Activated CD4-positive, alpha-beta T cell treated with anti-CD3 and anti-CD28 coated beads for 48 hours (primary cell): ENCODE data around the gene TET3.
"Not testable (repeated sequence)": the region's sequence is repeated elsewhere in the genome, so short reads cannot be mapped to it uniquely, and the experiment has no call there.

Experiments used
- DNase-seq: peaks from one replicate; pipeline ENCODE4 v3.0.0-alpha.2; 2020

The TET3 gene

DNA sequence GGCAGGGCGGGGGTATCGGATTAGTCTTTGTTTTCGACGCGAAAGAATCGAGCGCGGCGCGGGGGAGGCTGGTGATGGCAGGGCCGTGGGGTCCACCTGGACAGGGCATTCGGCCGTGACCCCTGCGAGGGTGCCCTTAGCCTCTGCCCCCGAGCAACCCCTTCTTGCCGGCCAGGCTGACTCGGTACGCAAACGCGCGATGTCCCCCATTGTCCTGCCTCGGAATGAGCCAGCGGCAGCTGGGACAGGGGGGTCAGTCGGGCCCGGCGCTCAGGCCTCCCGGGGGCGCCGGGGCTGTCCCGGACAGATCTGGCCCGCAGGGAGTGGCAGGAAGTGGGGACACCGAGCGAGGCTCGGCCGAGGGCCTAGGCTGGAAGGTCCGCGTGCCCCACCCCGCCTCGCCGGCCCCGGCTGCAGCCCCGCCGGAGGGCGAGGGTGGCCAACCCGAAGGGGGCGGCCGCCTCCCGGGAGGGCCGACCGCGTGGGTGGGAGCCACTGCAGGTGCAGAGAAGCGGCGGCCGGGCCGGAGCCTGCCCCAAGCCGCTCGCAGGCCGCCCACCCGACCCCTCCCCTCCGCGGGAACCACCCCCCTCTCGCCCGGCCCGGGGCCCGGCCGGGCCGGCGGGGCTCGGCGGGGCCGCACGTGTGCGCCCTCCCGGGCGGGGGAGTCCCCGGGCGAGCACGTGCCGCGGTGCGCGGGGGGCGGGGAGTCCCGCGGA is at the start of gene TET3:
Gene TET3, plus strand, starts transcription at position 708 of the 719 bp plus-strand sequence. CDS start 1,494 bp downstream, outside the sequence.
- peak; percentile 72 for DNase-seq

DNA sequence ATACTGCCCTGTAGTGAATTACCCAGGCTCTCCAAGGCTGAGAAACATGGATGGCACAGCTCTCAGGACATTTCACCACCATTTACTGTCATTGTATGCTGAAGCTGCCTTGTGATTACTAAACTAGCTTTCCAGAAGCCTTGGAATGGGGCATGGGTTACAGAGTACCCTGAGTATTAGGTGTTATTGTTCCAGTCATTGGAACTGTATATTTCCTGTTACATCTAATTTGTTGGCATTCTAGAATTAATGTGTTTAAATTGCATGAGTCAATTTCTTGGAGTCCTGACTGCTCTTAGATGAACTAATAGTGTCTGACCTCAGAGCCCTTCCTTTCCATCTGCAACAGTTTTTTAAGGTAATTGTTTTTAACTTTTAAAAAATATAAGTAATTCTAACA is 49.1 kb upstream of the TET3 start:
- no peak for DNase-seq

DNA sequence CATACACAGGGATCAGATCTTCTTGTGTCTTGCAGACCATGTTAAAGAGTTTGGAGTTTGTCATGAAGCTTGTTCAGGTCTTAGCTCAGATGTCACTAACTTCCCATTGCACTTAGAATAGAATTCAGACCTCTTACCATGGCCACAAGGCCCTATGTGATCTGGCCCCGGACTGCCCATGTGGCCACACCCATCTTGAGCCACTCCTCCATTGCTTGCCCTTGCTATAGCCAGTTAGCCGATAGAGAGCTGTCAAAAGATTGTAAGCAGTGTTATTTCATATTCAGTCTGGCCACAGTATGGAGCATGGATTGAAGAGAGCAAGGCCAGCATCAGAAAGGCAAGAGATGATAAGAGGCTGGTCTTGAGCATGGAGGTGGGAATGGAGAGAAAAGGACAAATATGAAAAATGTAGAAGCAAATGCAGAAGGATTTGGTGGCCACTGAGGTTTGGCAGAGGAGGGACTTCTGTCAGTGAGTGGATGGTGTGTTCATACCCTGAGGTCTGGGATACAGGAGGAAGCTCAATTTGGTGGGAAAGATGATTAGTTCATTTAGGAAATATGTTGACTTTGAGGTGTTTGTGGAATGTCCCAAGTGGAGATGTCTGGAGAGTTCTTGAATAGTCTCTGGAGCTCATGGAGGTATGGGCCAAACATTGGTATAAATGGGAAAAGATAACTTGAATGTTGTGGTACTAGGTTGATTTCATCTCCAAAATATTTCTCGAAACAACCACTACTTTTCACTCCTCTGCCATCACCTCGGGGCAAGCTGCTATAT is 47.4 kb upstream of the TET3 start:
- no peak for DNase-seq

DNA sequence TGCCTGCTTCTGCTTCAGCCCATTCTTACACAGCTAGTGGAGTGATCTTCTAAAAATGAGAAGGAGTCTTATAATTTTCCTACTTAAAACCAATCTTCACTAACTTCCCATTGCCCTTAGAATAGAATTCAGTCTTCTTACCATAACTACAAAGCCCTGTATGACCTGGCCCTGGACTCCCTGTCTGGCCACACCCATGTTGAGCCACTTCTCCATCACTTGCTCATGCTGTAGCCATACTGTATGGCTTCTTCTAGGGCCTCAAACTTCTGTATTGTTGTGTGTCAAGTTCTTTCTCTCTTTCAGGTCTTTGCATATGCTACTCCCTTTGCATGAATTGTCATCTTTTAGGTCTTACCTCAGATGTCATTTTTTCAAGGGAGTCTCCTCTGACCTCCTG is 46.8 kb upstream of the TET3 start:
- no peak for DNase-seq

DNA sequence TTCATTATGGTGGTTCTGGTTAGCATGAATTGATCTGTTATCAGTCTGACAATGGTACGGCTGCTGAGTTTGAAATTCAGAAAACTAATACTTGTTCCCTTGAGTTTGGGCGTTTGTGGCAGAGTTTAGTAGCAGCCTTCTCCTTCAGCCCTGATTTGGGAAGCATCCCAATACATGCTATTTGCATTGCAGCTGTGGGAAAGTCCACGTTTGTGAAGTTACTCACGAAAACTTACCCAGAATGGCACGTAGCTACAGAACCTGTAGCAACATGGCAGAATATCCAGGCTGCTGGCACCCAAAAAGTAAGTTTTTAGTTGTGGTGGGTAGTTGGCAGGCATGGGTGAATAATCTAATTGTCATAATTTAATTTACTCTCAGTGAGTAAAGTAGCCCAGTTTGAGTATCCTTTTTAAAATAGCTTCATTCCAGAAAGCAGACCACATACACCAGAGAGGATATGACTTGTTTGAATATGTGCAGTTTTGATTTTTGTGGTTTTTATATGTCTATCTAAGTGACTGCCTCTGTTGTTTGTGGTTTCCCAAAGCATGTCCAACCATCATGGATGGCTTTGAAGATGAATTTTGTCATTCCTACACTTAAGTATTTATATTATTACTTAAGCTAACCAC is 45.9 kb upstream of the TET3 start:
- DNase-seq, result peak; percentile 11

DNA sequence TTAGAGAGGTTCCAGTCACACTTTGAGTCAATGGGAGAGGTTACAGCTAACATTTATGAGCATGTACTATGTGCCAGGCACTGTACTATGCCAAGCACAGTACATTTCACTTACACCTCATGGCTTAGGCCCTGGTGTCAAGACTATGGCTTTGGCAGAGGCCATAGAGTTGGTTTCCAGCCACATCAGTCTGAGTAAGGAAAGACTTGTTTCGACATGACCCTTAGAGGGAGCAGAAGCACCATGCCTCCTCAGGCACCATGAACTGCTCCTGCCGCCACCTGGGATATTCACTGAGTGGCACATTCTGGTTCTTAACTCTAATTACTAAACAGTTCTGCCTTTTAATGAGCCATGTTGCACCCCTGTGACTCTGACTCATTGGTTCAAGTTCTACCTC is 45.3 kb upstream of the TET3 start:
- DNase-seq, result peak; percentile 36

DNA sequence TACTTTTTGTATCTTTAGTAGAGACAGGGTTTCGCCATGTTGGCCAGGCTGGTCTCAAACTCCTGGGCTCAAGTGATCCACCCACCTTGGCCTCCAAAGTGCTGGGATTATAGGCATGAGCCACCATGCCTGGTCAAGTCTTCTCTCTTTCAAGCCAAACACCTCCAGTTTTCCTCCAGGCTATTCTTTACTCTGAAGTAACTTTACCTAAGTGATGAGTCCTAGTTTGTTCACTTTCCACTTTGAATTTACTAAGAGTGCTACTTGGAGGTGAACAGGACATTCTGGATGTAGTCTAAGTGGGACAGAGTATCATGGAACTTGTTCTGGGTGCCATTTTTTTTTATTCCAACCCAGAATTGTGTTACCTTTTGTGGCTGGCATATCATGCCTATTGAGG is 44.6 kb upstream of the TET3 start:
- not testable (repeated sequence) for DNase-seq

GRCh38 chr2:73942664-73943063 is 42.0 kb upstream of the TET3 start:
- DNase-seq, result no peak

- DNase-seq, result peak; percentile 50
These were observed 40.0 kb upstream of the TET3 start for GRCh38 chr2:73944714-73945113.

DNA sequence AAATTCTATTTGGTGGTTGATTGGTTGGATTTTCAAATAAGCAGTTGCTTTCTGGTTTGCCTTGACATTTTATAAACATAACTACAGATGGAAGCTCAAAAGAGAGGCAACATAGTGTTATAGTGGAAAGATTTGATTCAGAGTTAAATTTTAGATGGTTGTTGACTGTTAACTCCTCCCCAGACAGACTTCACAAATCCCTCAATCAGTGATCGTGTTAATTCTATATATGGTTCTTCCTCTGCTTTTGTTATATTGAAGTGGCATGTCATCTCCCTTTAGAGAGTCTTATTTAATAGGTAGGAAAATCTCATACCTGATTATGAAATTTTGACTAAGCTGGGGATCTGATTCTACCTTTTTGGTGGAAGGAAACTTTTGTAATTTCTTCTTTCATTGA is 38.5 kb upstream of the TET3 start:
- DNase-seq, result no peak

DNA sequence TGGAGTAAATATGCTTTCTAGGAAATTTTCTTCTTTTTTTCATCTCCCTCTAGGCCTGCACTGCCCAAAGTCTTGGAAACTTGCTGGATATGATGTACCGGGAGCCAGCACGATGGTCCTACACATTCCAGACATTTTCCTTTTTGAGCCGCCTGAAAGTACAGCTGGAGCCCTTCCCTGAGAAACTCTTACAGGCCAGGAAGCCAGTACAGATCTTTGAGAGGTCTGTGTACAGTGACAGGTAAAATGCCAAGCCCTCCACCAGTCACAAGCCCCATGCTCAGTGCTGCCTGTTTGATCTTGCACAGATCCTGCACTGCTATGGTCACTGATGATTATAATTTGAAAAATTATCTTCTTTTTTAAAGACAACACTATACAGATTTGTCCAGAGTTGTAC is 38.0 kb upstream of the TET3 start:
- DNase-seq, result no peak

GRCh38 chr2:73947412-73948018 is 37.2 kb upstream of the TET3 start:
- DNase-seq, result no peak

- DNase-seq, result no peak
These were observed 34.9 kb upstream of the TET3 start for GRCh38 chr2:73949802-73950201.

- no peak for DNase-seq
These were observed 31.9 kb upstream of the TET3 start for GRCh38 chr2:73952499-73953446.

DNA sequence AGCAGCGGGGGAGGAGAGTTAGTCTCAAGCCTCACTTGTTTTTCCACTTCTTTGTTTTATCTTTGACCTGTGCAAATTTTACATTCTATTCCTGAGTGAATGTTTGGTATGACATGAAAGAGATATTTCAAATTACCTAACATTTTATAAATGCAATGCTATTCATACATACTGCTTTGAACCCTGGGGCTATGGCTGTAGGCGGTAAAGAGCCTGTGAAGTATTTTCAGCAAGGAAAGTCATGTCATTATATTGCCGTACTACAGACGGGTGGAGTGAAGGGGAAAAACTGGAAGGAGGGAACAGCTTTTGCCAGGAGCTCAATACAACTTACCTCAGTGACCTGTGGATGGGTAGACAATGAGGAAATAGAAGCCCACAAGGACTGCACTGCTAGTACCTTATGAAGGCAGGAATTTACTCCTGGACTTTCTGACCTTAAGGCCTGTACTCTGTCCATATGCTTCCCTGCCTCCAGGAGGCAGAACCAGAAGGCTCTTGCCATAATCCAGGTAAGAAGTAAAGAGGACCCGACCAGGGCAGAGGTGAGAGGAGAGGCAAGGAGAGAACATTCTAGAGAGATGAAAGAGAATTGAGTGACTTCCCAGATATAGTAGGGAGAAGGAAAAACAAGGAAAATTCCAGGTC is 28.4 kb upstream of the TET3 start:
- DNase-seq, result no peak

- DNase-seq, result no peak
These were observed 23.4 kb upstream of the TET3 start for GRCh38 chr2:73961274-73961673.

DNA sequence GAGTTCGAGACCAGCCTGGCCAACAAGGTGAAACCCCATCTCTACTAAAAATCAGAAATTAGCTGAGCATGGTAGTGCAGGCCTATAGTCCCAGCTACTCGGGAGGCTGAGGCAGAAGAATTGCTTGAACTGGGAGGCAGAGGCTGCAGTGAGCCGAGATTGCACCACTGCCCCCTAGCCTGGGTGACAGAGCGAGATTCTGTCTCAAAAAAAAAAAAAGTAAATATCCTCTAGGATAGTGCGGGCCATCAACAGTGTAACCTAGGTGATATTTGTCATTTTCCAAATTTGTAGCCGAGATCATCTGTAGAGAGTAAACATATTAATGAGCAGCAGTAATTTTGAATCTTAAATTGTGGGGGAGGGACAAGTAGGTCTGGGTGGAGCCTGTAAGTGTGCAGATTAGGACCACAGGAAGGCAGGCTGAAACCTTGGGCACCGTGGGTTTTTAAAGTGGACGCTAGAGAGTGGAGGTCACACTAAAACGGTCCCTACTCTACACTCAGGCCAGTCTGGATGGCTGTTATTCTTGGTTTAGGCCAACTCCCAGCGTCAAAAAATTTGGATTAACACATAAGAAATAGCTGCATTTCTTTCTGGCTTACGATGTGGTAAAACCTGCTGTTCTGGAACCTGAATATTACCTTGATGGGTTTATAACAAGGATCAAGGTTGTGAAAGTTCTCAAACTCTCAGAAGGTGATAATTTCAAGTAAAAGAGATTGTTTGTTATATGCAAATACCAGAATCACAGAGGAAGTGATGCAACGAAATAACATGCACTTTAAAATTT is 22.7 kb upstream of the TET3 start:
- DNase-seq, result no peak

DNA sequence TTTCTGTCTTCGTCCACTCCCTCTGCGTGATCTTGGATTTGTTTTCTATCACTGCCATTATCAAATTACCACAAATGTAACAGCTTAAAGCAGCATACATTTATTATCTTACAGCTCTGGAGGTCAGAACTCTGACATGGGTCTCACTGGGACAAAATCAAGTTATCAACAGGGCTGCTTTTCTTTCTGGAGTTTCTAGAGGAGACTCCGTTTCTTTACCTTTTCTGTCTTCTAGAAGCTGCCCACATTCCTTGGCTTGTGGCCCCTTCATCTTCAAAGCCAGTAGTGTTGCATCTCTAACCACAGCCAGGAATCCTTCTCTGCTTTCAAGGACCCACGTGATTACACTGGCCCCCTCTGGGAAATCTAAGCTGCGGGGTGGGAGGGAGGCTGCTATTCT is 21.9 kb upstream of the TET3 start:
- DNase-seq, result no peak

GRCh38 chr2:73963385-73964120 is 21.2 kb upstream of the TET3 start:
- peak; percentile 66 for DNase-seq

DNA sequence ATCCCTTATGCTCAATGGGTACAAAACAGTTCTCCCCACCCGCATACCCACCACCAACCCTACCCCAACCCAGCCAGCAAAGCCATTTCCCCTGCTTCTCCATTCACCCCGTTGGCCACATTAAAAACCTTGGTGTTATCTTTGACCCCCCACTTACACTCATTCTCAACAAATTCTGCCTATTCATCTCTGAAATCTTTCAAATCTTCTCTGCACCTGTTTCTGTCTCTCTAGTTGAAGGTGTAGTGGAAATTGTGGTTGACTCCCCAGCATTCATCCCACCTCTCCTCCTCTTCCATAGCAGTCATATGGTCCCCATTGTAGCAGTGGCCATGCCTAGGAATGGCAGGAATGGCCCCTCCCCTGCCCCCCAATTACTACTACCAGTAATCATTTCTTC is 20.5 kb upstream of the TET3 start:
- no peak for DNase-seq
